Inflammatory macrophage treated with lipopolysaccharide for 1 hour (primary cell): ENCODE results near the gene AGFG1.

Experiments
- DNase-seq, 2 donors: peaks; one replicate each; pipeline ENCODE4 v3.0.0-alpha.2; 2020 to 2022

Gene AGFG1

GRCh38 chr2:227461811-227462461 is 10.0 kb upstream of the AGFG1 start:
- no peak for DNase-seq

- no peak for DNase-seq
Measured at GRCh38 chr2:227462462-227462951, 9.4 kb upstream of the AGFG1 start.

- no peak for DNase-seq
Measured at GRCh38 chr2:227462972-227463931, 8.7 kb upstream of the AGFG1 start.

DNA sequence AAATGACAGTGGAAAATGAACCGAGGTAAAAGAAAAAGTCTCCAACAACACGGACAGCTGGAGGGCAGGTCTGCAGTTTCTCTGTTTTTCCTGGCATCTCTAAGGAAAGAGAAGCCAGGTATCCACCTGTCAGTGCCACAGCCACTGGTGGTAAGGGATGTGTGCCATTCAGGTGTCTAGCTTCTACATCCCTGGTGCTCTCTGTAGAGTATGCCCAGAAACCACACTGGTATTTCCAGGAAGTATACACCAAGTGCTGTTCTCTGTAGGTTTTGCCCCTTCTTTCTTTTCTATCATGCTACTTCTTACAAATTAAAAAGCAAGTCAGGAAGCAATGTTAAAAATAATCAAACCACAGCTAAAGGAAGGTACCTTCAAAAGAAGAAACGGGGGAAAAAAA is 7.6 kb upstream of the AGFG1 start:
- DNase-seq, result no peak

- DNase-seq, result no peak
Measured at GRCh38 chr2:227464851-227465250, 7.1 kb upstream of the AGFG1 start.

DNA sequence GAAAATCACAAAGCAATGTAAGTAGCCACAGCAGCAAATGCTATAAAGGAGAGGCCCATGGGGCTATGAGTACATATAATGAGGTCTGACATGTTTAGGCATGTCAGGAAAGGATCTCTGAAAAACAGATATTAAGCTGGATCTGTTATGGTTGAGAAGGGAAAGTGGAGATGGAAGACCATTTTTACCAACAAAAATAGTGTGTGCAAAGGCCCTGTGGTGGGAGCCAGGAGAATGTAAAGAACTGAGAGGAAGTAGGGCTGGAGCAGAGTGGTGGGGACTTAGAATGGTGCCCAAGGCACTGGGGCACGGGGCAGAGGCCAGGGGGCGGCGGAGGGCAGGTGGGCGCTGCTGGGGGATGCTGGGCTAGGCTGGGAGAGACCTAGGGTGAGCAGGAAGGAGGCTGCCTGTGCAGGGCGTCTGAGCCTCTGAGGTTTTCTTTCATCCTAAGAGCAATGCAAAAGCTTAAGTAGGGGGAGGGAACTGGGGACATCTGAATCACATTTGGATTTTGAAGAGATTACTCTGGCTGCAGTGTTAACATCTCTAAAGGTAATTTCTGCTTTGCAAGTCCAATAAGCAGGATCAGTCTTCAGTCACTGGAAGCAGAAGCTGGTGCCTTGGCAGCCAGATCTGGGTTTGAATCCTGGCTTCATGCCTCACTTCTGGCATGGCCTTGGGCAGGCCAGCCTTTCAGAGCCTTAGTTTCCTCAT is 4.9 kb upstream of the AGFG1 start:
- DNase-seq, result no peak

DNA sequence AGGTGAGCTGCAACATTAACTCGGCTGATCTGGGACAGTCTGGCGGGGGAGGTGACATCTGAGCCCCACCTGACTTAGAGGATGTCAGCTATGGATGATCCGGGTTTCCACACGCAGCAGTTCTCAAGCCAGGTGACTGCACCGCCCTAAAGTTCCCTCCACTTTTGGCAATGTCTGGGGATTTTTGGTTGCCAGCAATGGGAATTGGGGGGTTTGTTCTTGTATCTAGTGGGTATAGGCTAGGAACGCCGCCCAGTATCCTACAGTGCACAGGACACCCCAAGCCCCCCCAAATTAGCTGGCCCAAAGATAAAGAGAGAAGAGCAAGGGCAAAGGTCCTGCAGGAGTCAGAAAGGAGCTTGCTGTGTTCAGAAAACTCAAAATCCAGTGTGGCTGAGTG is 544 bp upstream of the AGFG1 start:
- no peak for DNase-seq

DNA sequence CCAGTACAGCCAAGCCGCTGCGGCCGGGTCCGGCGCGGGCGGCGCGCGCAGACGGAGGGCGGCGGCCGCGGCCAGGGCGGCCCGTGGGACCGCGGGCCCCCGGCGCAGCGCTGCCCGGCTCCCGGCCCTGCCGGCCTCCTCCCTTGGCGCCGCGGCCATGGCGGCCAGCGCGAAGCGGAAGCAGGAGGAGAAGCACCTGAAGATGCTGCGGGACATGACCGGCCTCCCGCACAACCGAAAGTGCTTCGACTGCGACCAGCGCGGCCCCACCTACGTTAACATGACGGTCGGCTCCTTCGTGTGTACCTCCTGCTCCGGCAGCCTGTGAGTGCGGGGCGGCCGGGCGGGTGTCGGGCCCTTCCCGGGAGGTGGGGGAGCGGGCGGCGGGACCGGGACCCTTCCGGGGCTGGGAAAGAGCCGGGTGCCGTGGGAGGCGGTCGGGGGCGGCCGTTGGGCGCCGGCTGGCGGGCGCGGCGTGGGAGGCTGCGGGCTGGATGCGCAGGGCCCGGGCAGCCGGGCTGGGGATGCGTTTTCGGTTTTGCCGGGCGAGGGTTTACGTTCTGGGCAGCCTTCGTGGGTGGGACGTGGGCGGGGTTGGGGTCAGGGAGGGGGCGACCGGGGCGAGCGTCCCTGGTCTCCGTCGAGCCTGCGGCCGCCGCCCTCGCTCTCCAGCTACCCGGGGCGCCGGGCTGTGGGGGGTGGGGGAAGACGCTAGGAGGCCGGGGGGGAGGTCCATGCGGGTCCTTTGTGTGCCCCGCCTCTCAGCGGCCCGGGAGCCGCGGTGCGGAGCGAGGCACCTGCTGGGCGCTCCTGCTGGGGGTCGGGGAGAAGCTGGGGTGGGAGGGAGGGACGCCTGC is 537 bp downstream of the AGFG1 start:
- peak in 1 of 2 donors; percentile 27 for DNase-seq

DNA sequence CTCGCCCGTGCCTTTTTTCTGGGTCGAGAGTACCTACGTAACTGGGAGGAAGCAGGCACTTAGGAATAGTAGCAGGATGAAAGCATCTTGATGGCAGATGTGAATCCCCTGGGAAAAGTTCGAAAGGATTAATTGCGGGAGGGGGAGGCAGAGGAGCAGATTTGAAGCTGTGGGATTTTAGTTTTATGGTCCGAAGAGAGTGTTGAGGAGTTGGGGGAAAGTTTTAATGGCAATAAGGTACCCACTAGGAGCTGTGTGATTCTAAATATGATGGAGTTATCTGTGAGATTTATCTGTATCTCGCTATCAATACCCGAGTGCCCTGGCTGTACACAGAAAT is 1.1 kb downstream of the AGFG1 start:
- no peak for DNase-seq

GRCh38 chr2:227473806-227474205 is 1.9 kb downstream of the AGFG1 start:
- no peak for DNase-seq

DNA sequence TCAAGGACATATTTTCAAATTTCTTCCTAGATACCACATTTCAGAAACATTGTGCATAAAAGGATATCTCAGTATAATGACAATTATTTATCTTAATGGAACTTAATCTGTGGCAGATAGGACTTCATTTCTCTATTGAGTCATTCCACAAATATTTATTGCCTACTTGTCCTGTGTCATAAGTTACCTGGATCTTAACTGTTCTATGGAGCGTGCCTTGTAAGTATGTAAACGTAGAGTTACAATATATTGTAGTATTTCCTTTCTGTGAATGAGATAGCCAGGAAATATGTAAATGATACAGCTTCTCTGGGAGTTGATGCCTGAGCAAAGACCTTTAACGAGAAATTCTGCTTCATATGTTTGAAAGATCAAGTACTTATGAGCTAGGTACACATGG is 2.5 kb downstream of the AGFG1 start:
- DNase-seq, result no peak

- DNase-seq, result no peak
Measured at GRCh38 chr2:227477291-227477690, 5.3 kb downstream of the AGFG1 start.

DNA sequence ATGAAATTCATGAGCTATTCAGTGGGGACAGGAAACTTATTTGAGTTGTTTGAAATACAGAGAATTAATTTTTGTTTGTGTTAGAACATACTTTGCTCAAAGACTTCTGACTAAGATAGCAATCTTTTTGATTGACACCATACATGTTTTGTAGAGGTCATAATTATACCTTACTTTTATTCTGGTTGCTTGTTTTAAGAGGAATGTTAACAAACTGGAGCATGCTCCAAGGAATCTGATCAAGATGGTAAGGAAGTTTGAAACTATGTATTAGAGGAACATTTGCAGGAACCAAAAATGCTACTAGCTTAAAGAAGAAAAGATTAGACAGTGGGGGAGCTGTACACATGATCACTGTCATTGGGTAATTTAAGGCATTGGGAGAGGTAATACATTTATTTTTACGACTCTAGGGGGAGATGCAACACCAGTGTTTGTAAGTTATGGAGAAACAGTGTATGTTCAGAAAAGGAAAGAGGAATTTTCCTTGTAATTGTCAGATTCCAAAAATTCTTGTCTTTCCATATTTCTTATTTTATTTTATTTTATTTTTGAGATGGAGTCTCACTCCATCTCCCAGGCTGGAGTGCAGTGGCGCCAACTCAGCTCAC is 8.0 kb downstream of the AGFG1 start:
- peak; percentile 50 for DNase-seq

- DNase-seq, result no peak
Measured at GRCh38 chr2:227480528-227480927, 8.6 kb downstream of the AGFG1 start.

GRCh38 chr2:227482638-227483340 is 10.8 kb downstream of the AGFG1 start:
- DNase-seq, result peak; percentile 52 to 53

- DNase-seq, result no peak
Measured at GRCh38 chr2:227485429-227485828, 13.5 kb downstream of the AGFG1 start.

GRCh38 chr2:227486688-227487087 is 14.7 kb downstream of the AGFG1 start:
- no peak for DNase-seq

DNA sequence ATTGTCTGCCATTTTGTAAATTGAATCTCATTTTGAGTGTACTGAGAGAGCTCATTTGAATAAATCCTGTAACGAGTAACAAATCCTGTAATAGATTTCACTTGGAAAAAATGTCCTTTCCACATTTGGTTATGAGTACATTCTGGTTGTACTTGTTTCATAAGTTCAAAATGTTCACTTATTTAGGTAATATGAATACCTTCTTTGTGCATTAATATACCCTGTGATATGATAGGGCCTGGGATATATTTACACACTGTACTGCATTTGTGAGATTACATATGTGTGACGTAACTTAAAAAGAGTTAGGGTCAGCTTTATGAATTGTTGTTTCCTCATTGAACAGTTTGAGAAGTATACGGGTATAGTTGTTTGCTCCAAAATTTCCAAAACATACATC is 16.1 kb downstream of the AGFG1 start:
- no peak for DNase-seq

GRCh38 chr2:227491386-227491785 is 19.4 kb downstream of the AGFG1 start:
- DNase-seq, result peak; percentile 14 to 29

GRCh38 chr2:227493524-227493923 is 21.6 kb downstream of the AGFG1 start:
- DNase-seq, result no peak

DNA sequence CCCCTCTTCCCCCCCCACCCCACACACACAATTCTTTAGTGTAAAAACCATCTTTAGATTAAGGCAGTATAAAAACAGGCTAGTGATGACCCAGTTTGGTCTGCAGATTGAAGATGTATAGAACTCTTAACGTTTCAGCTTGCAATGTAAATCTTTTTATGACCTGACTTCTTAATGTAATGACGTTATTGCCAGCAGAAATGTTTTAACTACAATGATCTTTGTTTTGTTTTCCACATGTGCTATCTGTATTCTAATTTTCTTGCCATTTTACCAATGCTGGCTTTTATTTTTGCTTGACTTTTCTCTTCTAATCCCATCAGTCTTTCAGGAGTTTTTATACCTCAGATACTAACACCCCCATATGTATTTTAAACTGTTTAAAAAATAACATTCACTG is 25.2 kb downstream of the AGFG1 start:
- DNase-seq, result no peak
